Vagina (tissue), 2 donors: ENCODE results near the gene MAPK12.

ENCODE experiments used
- CTCF ChIP-seq, 3 experiments: fragments of 450-650 bp in 2 of 3; fragments of 200-600 bp in 1 of 3; sonication (generic) in 1 of 3; IDR thresholded peaks; one replicate each; pipeline ENCODE4 v1.5.1; 2017 to 2019; ENCODE audit warnings: antibody characterized with exemption in 3 of 3, mild to moderate bottlenecking in 2 of 3, moderate library complexity in 2 of 3
- POLR2A ChIP-seq, 2 donors: fragments of 450-650 bp; IDR thresholded peaks; one replicate each; pipeline ENCODE4 v1.6.1; 2017; ENCODE audit warnings: antibody characterized with exemption in 2 of 2, mild to moderate bottlenecking in 2 of 2, moderate library complexity in 2 of 2
- POLR2AphosphoS5 ChIP-seq, 2 donors: sonication (generic); formaldehyde crosslinking; IDR thresholded peaks; one replicate each; pipeline ENCODE4 v1.9.0; 2017; ENCODE audit warnings: antibody characterized with exemption in 2 of 2, mild to moderate bottlenecking in 2 of 2, low read depth in 1 of 2; ENCODE audit not compliant: insufficient read depth in 1 of 2

GRCh38 chr22:50282361-50283155, 21.1 kb upstream of the MAPK12 start:
- no peak for TF ChIP-seq CTCF (IDR thresholded peaks at IDR 0.05)
- no peak for TF ChIP-seq POLR2A (IDR thresholded peaks at IDR 0.05)
- no peak for TF ChIP-seq POLR2AphosphoS5 (IDR thresholded peaks at IDR 0.05; ENCODE audit: insufficient read depth in 1 of 2, low read depth in 1 of 2)
